CD4-positive, alpha-beta T cell (primary cell): ENCODE measurements around the gene PAX1. TPM values are rescaled to one million over a fixed set of nuclear protein-coding genes. Genes with fewer than 3 reads are reported as not detected.

Source experiments
- ATAC-seq: fragments of 200-7000 bp; cut with Tn5 transposase; one replicate; pipeline ENCODE4 v1.10.0; 2022; ENCODE audit warnings: mild to moderate bottlenecking; ENCODE audit not compliant: poor library complexity
- CTCF ChIA-PET: fragments of 350-600 bp; sonication (Branson Sonifier 250); formaldehyde crosslinking; loops from one replicate; lab custom pipeline; 2021; ENCODE audit warnings: antibody characterized with exemption, inconsistent platforms; lab: Charles Lee
- POLR2A ChIA-PET: fragments of 350-600 bp; sonication (Branson Sonifier 250); formaldehyde crosslinking; loops from one replicate; lab custom pipeline; 2021; ENCODE audit warnings: antibody characterized with exemption, inconsistent platforms; lab: Charles Lee
- DNase-seq, 14 experiments: peaks; one replicate each; pipeline ENCODE4 v3.0.0-alpha.2; 2013 to 2020; ENCODE audit warnings: mixed read lengths in 2 of 14
- H3K27ac ChIP-seq, 2 donors: one replicate each; pipeline versions ENCODE4 v1.5.1 to v1.7.0; 2013; ENCODE audit warnings: low read length in 2 of 2, low read depth in 1 of 2, mild to moderate bottlenecking in 1 of 2
- H3K27me3 ChIP-seq, 2 experiments: 1 replicate in 1 of 2; 2 replicates in 1 of 2; pipeline versions ENCODE4 v1.6.1 to v1.7.0; 2013; ENCODE audit warnings: low read length in 2 of 2, control low read depth in 1 of 2, mild to moderate bottlenecking in 1 of 2, moderate library complexity in 1 of 2; ENCODE audit not compliant: insufficient read depth in 2 of 2, control insufficient read depth in 1 of 2
- H3K36me3 ChIP-seq: one replicate; pipeline ENCODE4 v1.6.1; 2013; ENCODE audit warnings: low read length, control low read depth; ENCODE audit not compliant: insufficient read depth
- H3K4me1 ChIP-seq: one replicate; pipeline ENCODE4 v1.6.1; 2013; ENCODE audit warnings: low read length, control low read depth; ENCODE audit not compliant: insufficient read depth
- H3K4me3 ChIP-seq: one replicate; pipeline ENCODE4 v1.5.1; 2013; ENCODE audit warnings: mild to moderate bottlenecking, low read length, moderate library complexity
- H3K9me3 ChIP-seq, 2 experiments: 1 replicate in 1 of 2; 2 replicates in 1 of 2; pipeline versions ENCODE4 v1.6.1 to v1.7.0; 2013; ENCODE audit warnings: low read length in 2 of 2, mild to moderate bottlenecking in 2 of 2, control low read depth in 1 of 2, moderate library complexity in 1 of 2; ENCODE audit not compliant: control insufficient read depth in 1 of 2, insufficient read depth in 1 of 2
- H3K27ac Mint-ChIP-seq: one replicate; pipeline ENCODE4 v1.8.0; 2020; ENCODE audit warnings: mixed read lengths
- H3K27me3 Mint-ChIP-seq: one replicate; pipeline ENCODE4 v1.8.0; 2021; ENCODE audit warnings: mixed read lengths
- H3K36me3 Mint-ChIP-seq: one replicate; pipeline ENCODE4 v1.8.0; 2021; ENCODE audit warnings: low read depth, mixed read lengths
- H3K4me1 Mint-ChIP-seq: one replicate; pipeline ENCODE4 v1.8.0; 2021; ENCODE audit warnings: low read depth, mixed read lengths
- H3K4me3 Mint-ChIP-seq: one replicate; pipeline ENCODE4 v1.8.0; 2020; ENCODE audit warnings: mild to moderate bottlenecking, mixed read lengths
- H3K9me3 Mint-ChIP-seq: one replicate; pipeline ENCODE4 v1.8.0; 2020; ENCODE audit warnings: mixed read lengths
- CTCF ChIP-seq: fragments of 200-600 bp; IDR thresholded peaks from one replicate; pipeline ENCODE4 v1.8.0; 2022; ENCODE audit warnings: antibody characterized with exemption, mild to moderate bottlenecking
- intact Hi-C, 2 experiments: fragments of 100-400 bp; cut with DNase I in 1 of 2; cut with micrococcal nuclease in 1 of 2; formaldehyde crosslinking; loops; one replicate each; pipeline versions ENCODE4 v1.15.1 to v1.9.0; 2023 to 2025; cut with DNase I, micrococcal nuclease
- total RNA-seq, 174 experiments: library from RNA in 2 of 174; stranded (reverse) in 2 of 174; gene quantifications; one replicate each; pipeline ENCODE4 v1.2.3 and lab custom pipeline; 2021 to 2026

PAX1 gene
- total RNA-seq, 2 experiments from 2014 or later = not detected

- no peak overlapping the region for H3K27ac ChIP-seq
- no peaks in the 10 kb centered on the region for H3K27me3 ChIP-seq
- ChIA-PET POLR2A (no interaction called here), CTCF (no interaction called here)
- peaks cover 3% of the 10 kb centered on the region for H3K9me3 Mint-ChIP-seq
- no peak for TF ChIP-seq CTCF
- ATAC-seq (no peak), DNase-seq (no peak)
- H3K36me3 Mint-ChIP-seq = no peaks in the 10 kb centered on the region
- no peak overlapping the region for H3K4me3 ChIP-seq
- no peaks in the 10 kb centered on the region for H3K9me3 ChIP-seq
- H3K4me1 Mint-ChIP-seq = no peaks in the 10 kb centered on the region
- intact Hi-C loops = no loop called here
- no peaks in the 10 kb centered on the region for H3K36me3 ChIP-seq
- no peak overlapping the region for H3K27ac Mint-ChIP-seq
- peaks cover 4% of the 10 kb centered on the region for H3K27me3 Mint-ChIP-seq
- H3K4me1 ChIP-seq = no peaks in the 10 kb centered on the region
- H3K4me3 Mint-ChIP-seq = no peak overlapping the region
Measured at GRCh38 chr20:21684671-21685070, 20.8 kb upstream of the PAX1 start.

GRCh38 chr20:21685981-21686380 is 19.5 kb upstream of the PAX1 start:
- intact Hi-C loops = no loop called here
- CTCF ChIA-PET = no interaction called here
- Mint-ChIP-seq H3K36me3 (no peaks in the 10 kb centered on the region), H3K27me3 (peaks cover 4% of the 10 kb centered on the region), H3K4me1 (no peaks in the 10 kb centered on the region), H3K9me3 (peaks cover 3% of the 10 kb centered on the region), H3K27ac (no peak overlapping the region), H3K4me3 (no peak overlapping the region)
- Histone ChIP-seq H3K27me3 (no peaks in the 10 kb centered on the region), H3K36me3 (no peaks in the 10 kb centered on the region), H3K4me3 (no peak overlapping the region), H3K9me3 (no peaks in the 10 kb centered on the region), H3K4me1 (no peaks in the 10 kb centered on the region), H3K27ac (no peak overlapping the region)
- ATAC-seq (no peak), DNase-seq (no peak)
- no peak for TF ChIP-seq CTCF
- POLR2A ChIA-PET = no interaction called here

DNA sequence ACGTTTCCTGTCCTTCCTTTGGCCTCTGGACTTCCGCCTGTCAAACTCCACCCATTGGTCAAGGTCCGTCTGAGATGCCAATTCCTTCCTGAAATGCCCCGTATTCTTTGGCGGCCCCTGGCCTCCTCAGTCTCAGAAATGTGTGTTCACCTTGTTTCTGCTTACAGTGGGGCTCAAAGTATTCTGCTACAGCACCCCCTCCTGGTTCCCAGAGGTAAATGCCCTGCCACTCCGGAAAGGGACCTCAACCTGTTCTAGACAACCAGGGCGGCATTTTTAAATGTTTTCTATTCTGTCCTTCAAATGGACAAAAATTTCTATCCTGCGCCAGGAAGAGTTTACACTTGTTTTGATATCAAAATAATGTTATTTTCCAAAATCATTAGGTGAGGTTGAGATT is 12.1 kb upstream of the PAX1 start:
- no peak for TF ChIP-seq CTCF
- Histone ChIP-seq H3K4me1 (no peaks in the 10 kb centered on the region), H3K36me3 (no peaks in the 10 kb centered on the region), H3K9me3 (peaks cover 0 to 7% of the 10 kb centered on the region in 2 experiments), H3K27ac (no peak overlapping the region), H3K4me3 (no peak overlapping the region), H3K27me3 (peaks cover 2 to 13% of the 10 kb centered on the region in 2 experiments)
- ATAC-seq (no peak), DNase-seq (no peak)
- H3K36me3 Mint-ChIP-seq = no peaks in the 10 kb centered on the region
- no peak overlapping the region for H3K27ac Mint-ChIP-seq
- CTCF ChIA-PET = no interaction called here
- intact Hi-C loops = no loop called here
- H3K27me3 Mint-ChIP-seq = peaks cover 47% of the 10 kb centered on the region
- H3K9me3 Mint-ChIP-seq = no peaks in the 10 kb centered on the region
- no peak overlapping the region for H3K4me3 Mint-ChIP-seq
- H3K4me1 Mint-ChIP-seq = no peaks in the 10 kb centered on the region
- POLR2A ChIA-PET = no interaction called here
